IPS-15b (cell line): Measurements from ENCODE around the gene CTBP2.
"Not testable (repeated sequence)": the region's sequence is repeated elsewhere in the genome, so short reads cannot be mapped to it uniquely, and the experiment has no call there.

Experiments used
- H3K27me3 ChIP-seq: one replicate; pipeline ENCODE4 v1.6.1; 2013; ENCODE audit warnings: low read length; ENCODE audit not compliant: control insufficient read depth, insufficient read depth
- H3K36me3 ChIP-seq: one replicate; pipeline ENCODE4 v1.6.1; 2013; ENCODE audit warnings: low read length; ENCODE audit not compliant: control insufficient read depth, insufficient read depth
- H3K4me1 ChIP-seq: one replicate; pipeline ENCODE4 v1.6.1; 2013; ENCODE audit warnings: mild to moderate bottlenecking, low read length; ENCODE audit not compliant: control insufficient read depth, insufficient read depth
- H3K4me3 ChIP-seq: one replicate; pipeline ENCODE4 v1.5.1; 2013; ENCODE audit warnings: low read depth, low read length
- H3K9ac ChIP-seq: one replicate; pipeline ENCODE4 v1.6.1; 2013; ENCODE audit warnings: low read depth, mild to moderate bottlenecking, low read length
- H3K9me3 ChIP-seq: one replicate; pipeline ENCODE4 v1.6.1; 2013; ENCODE audit warnings: mild to moderate bottlenecking, low read length; ENCODE audit not compliant: control insufficient read depth, insufficient read depth

Gene CTBP2

DNA sequence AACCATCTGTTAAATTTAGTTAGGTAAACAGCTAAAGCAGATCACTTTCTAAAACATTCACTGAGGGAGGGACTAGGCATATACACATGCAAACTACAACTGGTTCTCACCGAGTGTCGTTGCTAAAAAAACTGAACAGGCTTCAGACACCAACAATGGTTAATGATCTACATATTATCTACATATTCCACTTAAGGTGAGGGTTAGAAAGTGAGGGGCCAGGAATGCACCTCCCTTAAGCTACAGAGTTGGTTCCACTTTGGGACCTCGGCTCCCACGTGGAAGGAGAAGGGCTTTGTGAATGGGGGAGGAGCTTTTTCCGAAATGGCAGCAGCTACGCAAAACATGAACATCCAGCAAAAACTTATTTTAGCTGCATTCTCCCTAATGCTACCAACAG is 5.8 kb downstream of the CTBP2 start:
- H3K27me3 ChIP-seq = no peaks in the 10 kb centered on the region
- H3K36me3 ChIP-seq = peaks cover 14% of the 10 kb centered on the region
- H3K4me3 ChIP-seq = peak overlapping the region; percentile 85
- H3K9ac ChIP-seq = peak overlapping the region; percentile 57
- H3K4me1 ChIP-seq = peaks cover 40% of the 10 kb centered on the region
- H3K9me3 ChIP-seq = no peaks in the 10 kb centered on the region

GRCh38 chr10:125153703-125154490 is 6.5 kb downstream of the CTBP2 start:
- Histone ChIP-seq H3K9me3 (no peaks in the 10 kb centered on the region), H3K36me3 (peaks cover 16% of the 10 kb centered on the region), H3K4me3 (peak overlapping the region; percentile 85), H3K9ac (peak overlapping the region; percentile 80), H3K27me3 (no peaks in the 10 kb centered on the region), H3K4me1 (peaks cover 42% of the 10 kb centered on the region)

DNA sequence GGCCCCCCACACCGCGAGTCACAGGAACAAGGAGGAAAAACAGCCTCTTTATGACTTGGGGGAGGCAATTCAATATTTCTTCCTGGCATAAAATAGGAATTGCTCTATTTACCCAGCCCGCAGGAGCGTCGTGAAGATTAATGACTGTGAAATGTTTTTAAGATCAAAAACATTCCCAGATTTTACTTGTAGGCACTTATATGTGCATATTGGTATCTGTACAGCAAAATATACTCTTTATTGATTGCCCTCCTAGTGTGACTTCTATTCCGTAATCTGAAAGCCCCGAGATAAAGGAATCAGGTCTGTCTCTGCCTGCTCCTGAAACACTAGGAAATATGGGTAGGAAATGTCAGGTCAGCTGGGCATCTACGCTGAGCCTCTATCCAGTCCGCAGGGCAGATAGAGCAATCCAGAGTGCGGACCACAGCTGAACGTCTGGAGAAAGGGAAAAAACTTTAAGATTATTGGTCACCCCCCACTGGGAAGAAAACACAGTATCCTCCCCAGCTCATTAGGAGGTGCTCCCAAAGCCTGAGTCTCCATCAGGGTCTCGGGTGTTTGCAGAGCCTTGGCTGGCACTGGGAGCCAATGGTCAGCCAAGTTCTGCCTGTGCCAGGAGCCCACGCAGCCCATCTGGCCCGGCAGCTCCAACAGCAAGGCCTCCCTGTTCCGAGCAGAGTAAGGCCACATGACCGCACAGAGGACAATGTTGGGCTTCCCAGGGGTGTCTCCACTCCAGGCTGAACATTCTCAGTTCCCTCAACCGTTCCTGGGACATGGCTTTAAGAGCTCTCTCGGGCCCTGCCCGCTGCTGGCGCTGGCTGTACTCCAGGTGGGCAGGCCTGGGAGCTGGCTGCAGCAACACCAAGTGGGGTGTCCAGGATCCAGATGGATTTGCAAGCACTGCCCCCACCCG is 7.7 kb downstream of the CTBP2 start:
- Histone ChIP-seq H3K9ac (peak overlapping the region; percentile 80), H3K27me3 (no peaks in the 10 kb centered on the region), H3K36me3 (peaks cover 20% of the 10 kb centered on the region), H3K9me3 (no peaks in the 10 kb centered on the region), H3K4me3 (peak overlapping the region; percentile 85), H3K4me1 (peaks cover 51% of the 10 kb centered on the region)

DNA sequence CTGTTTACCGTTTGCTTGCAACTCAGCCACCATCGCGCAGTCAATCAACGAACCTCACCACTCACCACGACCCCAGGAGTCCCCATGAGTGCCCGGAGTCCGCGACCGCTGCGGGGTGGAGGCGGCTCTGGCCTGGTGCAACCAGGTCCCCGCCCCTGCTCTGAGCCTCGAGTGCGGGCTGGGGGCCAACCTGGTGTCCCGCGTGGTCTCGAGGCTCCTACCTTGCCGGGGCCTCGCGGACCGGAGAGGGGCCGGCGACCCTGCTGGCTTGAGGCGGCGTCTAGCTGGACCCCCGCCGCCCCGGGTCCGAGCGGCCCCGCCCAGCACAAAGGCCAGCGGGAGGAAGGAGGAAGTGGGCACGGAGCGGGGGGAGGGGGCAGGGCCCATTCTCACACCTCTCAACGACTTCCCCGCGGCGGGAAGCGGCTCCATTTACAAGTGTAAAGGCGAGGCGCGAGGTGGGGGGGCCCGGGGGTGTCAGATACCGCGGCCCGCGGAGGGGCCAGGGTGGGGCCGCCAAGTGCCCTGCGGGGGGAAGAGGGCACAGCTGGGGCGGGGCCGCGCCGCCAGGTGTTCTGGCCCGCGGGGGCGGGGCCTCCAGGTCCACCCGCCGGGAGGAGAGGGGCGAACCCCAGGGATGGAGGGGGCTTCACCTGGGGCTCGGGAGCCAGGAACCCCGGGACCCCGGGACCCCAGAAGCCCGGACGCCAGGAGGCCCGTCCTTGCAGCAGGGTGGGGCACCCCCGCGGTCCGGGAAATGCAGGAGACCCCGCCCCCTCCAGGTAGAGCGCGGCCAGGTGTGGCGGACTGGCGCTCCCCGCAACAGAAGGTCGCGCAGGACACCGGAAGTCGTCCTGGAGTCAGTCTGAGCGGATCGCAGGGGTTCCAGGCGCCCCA is 8.6 kb downstream of the CTBP2 start:
- H3K36me3 ChIP-seq = peaks cover 20% of the 10 kb centered on the region
- no peaks in the 10 kb centered on the region for H3K27me3 ChIP-seq
- H3K9me3 ChIP-seq = no peaks in the 10 kb centered on the region
- peak overlapping the region; percentile 85 for H3K4me3 ChIP-seq
- peaks cover 51% of the 10 kb centered on the region for H3K4me1 ChIP-seq
- peak overlapping the region; percentile 77 for H3K9ac ChIP-seq

DNA sequence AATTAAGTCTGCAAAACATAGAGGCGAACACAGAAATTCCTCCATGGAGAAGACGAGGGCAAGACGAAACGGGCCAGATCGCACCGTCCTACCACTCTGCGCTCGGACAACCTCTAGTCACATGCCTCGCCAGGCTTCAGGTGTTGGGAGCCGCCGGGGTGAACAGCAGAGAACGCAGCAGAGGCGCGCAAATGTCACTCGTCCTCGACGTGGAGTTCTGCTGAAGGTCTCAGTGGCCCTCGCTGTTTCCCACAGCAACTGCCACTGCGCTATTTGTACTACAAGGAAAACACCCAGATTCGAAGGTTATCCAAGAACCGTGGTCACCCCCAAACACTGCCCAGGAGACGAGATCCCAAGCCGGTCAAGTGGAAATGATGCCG is 9.2 kb downstream of the CTBP2 start:
- peaks cover 50% of the 10 kb centered on the region for H3K4me1 ChIP-seq
- H3K4me3 ChIP-seq = peak overlapping the region; percentile 57
- H3K36me3 ChIP-seq = peaks cover 23% of the 10 kb centered on the region
- no peaks in the 10 kb centered on the region for H3K27me3 ChIP-seq
- no peaks in the 10 kb centered on the region for H3K9me3 ChIP-seq
- H3K9ac ChIP-seq = peak overlapping the region; percentile 77

DNA sequence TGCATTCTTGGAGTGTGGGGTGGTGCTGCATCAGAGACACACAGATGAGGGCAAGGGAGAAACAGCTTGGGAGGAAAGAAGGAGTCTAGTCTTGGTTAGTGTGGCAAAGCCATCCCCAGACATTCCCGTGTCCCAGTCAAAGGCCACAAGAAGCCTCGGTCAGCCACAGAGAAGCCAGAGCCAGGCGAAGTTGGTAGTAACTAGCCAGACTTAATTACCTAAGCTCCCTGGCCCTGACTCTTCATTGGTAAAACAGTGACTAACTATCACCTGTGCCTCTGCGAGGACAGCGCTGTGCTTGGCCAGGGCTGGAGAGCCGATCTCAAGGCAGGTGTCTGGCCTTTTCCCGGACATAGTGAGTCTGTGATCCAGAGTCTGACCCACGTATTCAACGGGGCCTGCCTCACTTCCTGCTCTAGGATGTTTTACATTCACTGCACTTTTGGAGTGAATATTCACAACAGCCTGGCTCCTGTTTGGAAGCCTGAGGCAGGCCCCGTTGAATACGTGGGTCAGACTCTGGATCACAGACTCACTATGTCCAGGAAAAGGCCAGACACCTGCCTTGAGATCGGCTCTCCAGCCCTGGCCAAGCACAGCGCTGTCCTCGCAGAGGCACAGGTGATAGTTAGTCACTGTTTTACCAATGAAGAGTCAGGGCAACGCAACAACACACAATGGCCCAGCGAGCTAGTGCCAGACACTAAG is 9.8 kb downstream of the CTBP2 start:
- H3K9ac ChIP-seq = peak overlapping the region; percentile 77
- H3K4me1 ChIP-seq = peaks cover 46% of the 10 kb centered on the region
- not testable (repeated sequence) for H3K27me3 ChIP-seq, H3K9me3 ChIP-seq
- peak overlapping the region; percentile 57 for H3K4me3 ChIP-seq
- H3K36me3 ChIP-seq = peaks cover 23% of the 10 kb centered on the region

- H3K9ac ChIP-seq = peak overlapping the region; percentile 28
- peaks cover 47% of the 10 kb centered on the region for H3K4me1 ChIP-seq
- no peak overlapping the region for H3K4me3 ChIP-seq
Observed at GRCh38 chr10:125149680-125150047, 10.7 kb downstream of the CTBP2 start.

DNA sequence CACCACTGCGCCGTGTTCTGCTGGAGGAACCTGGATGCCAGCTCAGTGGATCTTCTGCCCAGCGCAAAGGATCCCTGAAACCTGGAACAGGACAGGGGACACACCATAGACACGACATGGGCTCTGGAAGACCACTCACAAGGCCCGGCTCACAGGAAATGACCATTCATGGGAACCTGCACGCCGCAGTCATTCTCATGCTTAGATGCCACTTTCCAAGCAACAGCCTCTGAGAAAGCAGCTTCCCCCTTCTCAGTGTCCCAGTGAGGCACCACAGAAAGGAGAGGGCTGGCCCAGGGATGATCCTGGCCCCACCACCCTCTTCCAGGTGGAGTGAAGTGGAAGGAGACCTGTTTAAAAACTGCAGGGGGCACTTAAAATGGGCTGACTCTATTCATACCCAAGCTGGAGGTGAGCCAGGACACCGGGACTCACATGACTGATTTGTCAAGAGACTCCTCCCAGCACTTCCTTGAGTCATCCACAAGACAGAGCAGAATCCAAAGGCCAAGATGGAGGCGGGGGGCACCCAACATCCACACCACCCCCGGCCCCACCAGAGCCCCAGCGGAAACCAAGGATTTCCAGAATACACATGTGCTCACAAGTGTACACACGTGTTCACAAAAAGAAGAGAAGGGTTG is 11.2 kb downstream of the CTBP2 start:
- Histone ChIP-seq H3K4me1 (peaks cover 50% of the 10 kb centered on the region), H3K36me3 (peaks cover 23% of the 10 kb centered on the region), H3K27me3 (no peaks in the 10 kb centered on the region), H3K4me3 (no peak overlapping the region), H3K9me3 (no peaks in the 10 kb centered on the region), H3K9ac (peak overlapping the region; percentile 28)

More at GRCh38 chr10:125149680-125150047, 10.7 kb downstream of the CTBP2 start:
- no peaks in the 10 kb centered on the region for H3K9me3 ChIP-seq
- H3K27me3 ChIP-seq = no peaks in the 10 kb centered on the region
- H3K36me3 ChIP-seq = peaks cover 23% of the 10 kb centered on the region

DNA sequence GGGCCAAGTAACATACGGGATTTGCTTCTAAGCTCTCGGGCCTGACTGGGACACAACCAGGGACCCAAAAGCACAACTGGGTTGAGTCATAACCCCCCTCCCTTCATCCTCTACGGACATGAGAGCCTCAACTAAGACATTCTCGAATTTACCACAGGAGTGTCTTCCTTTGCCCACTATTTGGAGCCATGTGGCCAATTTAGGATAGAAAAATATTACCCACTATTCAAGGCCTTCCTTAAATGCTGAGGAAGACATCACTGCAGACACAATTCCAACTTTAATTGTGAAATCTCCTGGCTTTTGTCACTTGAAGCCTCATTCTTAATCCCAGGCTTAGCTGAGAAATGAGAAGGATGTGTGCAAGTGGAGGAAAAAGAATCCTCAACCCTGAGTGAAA is 11.8 kb downstream of the CTBP2 start:
- no peaks in the 10 kb centered on the region for H3K27me3 ChIP-seq
- H3K4me1 ChIP-seq = peaks cover 49% of the 10 kb centered on the region
- no peaks in the 10 kb centered on the region for H3K9me3 ChIP-seq
- peak overlapping the region; percentile 27 for H3K9ac ChIP-seq
- peaks cover 23% of the 10 kb centered on the region for H3K36me3 ChIP-seq
- no peak overlapping the region for H3K4me3 ChIP-seq

GRCh38 chr10:125147971-125148439 is 12.4 kb downstream of the CTBP2 start:
- H3K4me1 ChIP-seq = peaks cover 49% of the 10 kb centered on the region
- H3K36me3 ChIP-seq = peaks cover 23% of the 10 kb centered on the region

More at GRCh38 chr10:125147971-125148439, 12.4 kb downstream of the CTBP2 start:
- Histone ChIP-seq H3K4me3 (no peak overlapping the region), H3K9ac (no peak overlapping the region), H3K9me3 (no peaks in the 10 kb centered on the region), H3K27me3 (no peaks in the 10 kb centered on the region)
